GM12872 (cell line): ENCODE data around the gene PRKAB1.

Source experiments
- TF ChIP-seq, protein P1 (sequence below): IDR thresholded peaks from 3 replicates; pipeline ENCODE4 v1.5.1; 2011; ENCODE audit warnings: low read depth, mild to moderate bottlenecking, low read length, moderate library complexity; ENCODE audit not compliant: insufficient read depth

PRKAB1 gene

GRCh38 chr12:119682639-119683252, 14.8 kb downstream of the PRKAB1 start:
- TF ChIP-seq, protein P1, sequence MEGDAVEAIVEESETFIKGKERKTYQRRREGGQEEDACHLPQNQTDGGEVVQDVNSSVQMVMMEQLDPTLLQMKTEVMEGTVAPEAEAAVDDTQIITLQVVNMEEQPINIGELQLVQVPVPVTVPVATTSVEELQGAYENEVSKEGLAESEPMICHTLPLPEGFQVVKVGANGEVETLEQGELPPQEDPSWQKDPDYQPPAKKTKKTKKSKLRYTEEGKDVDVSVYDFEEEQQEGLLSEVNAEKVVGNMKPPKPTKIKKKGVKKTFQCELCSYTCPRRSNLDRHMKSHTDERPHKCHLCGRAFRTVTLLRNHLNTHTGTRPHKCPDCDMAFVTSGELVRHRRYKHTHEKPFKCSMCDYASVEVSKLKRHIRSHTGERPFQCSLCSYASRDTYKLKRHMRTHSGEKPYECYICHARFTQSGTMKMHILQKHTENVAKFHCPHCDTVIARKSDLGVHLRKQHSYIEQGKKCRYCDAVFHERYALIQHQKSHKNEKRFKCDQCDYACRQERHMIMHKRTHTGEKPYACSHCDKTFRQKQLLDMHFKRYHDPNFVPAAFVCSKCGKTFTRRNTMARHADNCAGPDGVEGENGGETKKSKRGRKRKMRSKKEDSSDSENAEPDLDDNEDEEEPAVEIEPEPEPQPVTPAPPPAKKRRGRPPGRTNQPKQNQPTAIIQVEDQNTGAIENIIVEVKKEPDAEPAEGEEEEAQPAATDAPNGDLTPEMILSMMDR: no peak

DNA sequence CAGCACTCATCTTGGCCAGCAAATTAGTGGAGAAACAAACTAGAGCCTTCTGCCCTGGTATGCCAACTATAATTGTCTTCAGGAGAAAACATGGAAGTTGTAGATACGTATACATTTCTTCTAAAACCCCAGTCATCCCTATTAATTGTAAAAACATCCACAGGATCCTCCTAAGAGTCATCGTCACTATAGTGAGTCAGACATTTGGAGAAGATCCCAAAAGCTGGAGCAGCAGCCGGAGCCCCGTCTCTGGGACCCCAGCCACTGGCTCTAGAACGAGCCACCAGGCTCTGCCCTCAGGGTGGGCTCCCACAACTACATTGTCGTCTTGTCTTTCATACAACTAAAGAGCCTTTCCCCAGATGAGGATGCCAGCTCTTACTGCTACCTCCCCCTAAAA, 15.5 kb downstream of the PRKAB1 start:
- TF ChIP-seq, protein P1: no peak

DNA sequence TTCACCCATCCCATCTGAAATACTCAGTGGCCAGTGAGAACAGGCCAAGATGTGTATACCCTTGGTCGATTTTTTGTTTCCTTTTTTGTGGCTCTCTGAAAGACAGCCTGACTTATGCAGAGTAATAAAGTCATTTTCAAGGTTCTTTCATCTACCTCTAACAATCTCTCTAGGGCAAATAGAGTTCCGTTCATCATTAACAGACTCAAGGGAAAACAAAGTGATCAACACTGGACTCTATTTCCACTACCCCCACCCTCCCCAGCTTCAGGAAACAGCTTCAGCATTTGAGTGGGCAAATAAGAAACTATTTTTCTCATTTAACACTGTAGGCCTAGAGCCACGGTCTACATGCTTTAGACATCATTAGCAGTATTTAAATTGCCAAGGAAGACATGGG, 15.9 kb downstream of the PRKAB1 start:
- TF ChIP-seq, protein P1: no peak

GRCh38 chr12:119684711-119685369, 16.9 kb downstream of the PRKAB1 start:
- TF ChIP-seq, protein P1: no peak

- TF ChIP-seq, protein P1: no peak
Measured at GRCh38 chr12:119685375-119685774, 17.4 kb downstream of the PRKAB1 start.

- TF ChIP-seq, protein P1: no peak
Measured at GRCh38 chr12:119686355-119686754, 18.4 kb downstream of the PRKAB1 start.

- TF ChIP-seq, protein P1: no peak
Measured at GRCh38 chr12:119686776-119687175, 18.8 kb downstream of the PRKAB1 start.
